ES-I3 (cell line): ENCODE measurements around the gene PCDH9.

Experiments
- H3K36me3 ChIP-seq: 2 replicates; pipeline ENCODE4 v1.6.1; 2013; ENCODE audit warnings: mild to moderate bottlenecking, low read length, control low read depth, moderate library complexity; ENCODE audit not compliant: insufficient read depth
- H3K4me1 ChIP-seq: 2 replicates; pipeline ENCODE4 v1.6.1; 2013; ENCODE audit warnings: mild to moderate bottlenecking, control low read depth, low read length; ENCODE audit not compliant: insufficient read depth
- H3K9ac ChIP-seq: 2 replicates; pipeline ENCODE4 v1.6.1; 2013; ENCODE audit warnings: low read depth, mild to moderate bottlenecking, low read length, moderate library complexity
- H3K9me3 ChIP-seq: 2 replicates; pipeline ENCODE4 v1.6.1; 2013; ENCODE audit warnings: mild to moderate bottlenecking, low read length, moderate library complexity; ENCODE audit not compliant: control insufficient read depth, insufficient read depth

The PCDH9 gene

DNA sequence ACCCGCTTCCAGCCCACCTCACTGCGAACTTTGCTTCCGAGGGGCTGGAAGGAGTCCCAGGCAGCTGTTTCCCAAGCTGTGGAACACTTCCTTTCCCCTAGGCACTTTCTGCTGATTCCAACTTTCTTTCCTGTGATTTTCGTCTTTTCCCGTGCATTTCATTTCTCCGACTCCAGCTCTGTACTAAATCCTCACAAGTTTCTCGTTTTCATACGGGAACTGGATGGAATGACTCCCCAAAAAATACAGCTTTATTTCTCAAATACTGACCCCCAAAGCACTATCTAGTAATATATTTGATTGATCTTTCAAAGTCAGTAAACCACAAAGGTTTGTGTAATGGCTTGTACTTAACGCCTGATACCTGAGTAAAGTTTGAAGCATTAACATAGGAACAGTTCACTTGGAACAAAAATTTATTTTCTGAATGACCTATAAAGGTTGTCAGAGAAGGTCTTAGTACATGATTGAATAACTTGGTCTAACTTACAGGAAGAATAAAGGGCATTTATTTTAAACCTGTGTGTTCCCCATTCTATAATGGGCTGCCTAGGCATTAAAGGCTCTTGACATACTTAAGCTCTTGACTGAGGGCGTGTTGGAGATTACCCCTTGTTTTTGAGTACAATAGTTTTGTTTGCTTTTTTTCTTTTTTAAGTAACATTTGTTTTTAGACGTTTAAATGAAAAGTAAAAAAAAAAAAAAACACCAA is 1.3 kb upstream of the PCDH9 start:
- H3K9me3 ChIP-seq, result no peaks in the 10 kb centered on the region
- H3K36me3 ChIP-seq, result no peaks in the 10 kb centered on the region
- peak overlapping the region; percentile 98 for H3K9ac ChIP-seq
- H3K4me1 ChIP-seq, result peaks cover 6% of the 10 kb centered on the region; the same call in 1 of the 2 replicates

DNA sequence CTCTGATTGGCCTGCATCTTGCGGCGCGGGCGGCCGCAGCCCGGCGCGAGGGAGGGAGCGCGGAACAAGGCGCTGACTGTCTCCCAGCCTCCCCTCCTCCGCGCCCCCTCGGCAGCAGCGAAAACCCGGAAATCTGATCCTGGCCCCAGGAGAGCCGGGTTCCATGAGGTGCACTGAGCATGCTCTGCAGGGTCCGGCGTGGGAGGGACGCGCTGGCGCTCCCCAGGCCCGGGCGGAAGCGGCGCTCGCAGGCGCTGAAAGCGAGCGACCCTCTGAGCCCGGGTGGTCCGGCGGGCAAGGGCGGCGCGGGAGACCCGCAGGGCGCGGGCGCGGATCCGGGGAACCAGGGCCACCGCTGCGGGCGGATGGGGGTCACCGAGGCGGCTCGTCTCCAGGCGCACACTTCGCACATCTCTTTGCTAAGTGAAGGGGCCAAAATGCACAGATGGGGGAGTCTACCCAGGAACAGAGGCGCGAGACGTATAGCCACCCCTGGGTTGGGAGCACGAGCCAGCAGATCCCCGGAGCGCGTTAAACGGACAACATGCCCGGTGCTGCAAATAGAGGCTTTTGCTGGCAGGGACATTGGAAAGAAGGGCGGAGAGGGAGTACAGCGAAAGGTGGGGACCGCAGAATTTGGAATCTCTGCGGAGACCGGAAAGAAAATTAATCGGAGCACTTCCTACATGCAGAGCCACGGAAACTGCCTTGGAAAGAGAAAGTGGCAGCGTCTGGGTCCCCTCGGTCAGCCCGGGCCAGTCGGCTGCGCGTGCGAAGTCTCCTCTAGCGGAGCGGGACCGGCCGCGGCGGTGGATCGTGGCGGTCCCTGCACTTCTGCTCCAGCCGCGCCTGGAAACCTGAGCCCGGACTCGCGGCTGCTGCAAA is 510 bp upstream of the PCDH9 start:
- H3K4me1 ChIP-seq, result peaks cover 6% of the 10 kb centered on the region; the same call in 1 of the 2 replicates
- H3K9ac ChIP-seq, result peak overlapping the region; percentile 98
- no peaks in the 10 kb centered on the region for H3K36me3 ChIP-seq
- H3K9me3 ChIP-seq, result no peaks in the 10 kb centered on the region

DNA sequence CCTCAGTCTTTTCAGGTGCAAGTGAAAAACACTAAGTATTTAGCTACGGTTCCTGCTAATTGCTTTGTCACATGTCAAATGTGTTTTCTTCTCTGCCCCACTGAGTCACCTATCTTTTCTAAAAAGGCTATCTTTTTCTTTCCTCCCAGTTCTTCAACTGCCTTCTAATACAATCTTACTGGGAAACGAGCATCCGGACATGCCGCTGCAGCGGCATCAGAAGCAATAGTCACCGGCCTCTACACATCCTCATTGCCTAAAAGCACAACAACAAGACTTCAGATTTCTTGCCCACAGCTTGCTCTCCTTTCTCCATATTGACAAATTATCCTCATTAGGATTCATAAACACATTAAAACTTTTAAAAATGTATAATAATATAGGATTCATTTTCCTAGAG is 1.2 kb downstream of the PCDH9 start:
- H3K4me1 ChIP-seq, result peaks cover 3% of the 10 kb centered on the region; the same call in 1 of the 2 replicates
- H3K36me3 ChIP-seq, result no peaks in the 10 kb centered on the region
- H3K9me3 ChIP-seq, result no peaks in the 10 kb centered on the region
- H3K9ac ChIP-seq, result peak overlapping the region; percentile 65; the same call in 1 of the 2 replicates

DNA sequence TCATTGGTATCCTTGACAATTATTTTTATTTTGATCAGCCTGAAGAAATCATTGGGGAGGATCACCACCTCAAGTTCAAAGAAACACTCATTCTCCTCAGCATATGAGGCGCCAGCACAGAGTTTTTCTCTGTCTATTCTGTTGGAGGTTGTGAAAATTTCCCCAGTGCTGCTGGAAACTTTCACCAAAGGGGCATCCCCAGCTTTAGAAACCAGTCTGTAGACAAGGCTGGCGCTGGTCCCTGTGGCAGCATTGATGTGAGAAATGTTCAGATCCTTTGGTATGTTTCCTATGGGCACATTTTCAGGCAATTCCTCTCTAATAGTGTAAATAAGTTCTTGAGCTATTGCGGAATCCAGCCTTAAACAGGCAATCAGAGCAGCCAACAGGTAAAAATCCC is 2.1 kb downstream of the PCDH9 start:
- H3K9ac ChIP-seq, result peak overlapping the region; percentile 65; the same call in 1 of the 2 replicates
- peaks cover 3% of the 10 kb centered on the region; the same call in 1 of the 2 replicates for H3K4me1 ChIP-seq
- no peaks in the 10 kb centered on the region for H3K36me3 ChIP-seq
- H3K9me3 ChIP-seq, result no peaks in the 10 kb centered on the region

DNA sequence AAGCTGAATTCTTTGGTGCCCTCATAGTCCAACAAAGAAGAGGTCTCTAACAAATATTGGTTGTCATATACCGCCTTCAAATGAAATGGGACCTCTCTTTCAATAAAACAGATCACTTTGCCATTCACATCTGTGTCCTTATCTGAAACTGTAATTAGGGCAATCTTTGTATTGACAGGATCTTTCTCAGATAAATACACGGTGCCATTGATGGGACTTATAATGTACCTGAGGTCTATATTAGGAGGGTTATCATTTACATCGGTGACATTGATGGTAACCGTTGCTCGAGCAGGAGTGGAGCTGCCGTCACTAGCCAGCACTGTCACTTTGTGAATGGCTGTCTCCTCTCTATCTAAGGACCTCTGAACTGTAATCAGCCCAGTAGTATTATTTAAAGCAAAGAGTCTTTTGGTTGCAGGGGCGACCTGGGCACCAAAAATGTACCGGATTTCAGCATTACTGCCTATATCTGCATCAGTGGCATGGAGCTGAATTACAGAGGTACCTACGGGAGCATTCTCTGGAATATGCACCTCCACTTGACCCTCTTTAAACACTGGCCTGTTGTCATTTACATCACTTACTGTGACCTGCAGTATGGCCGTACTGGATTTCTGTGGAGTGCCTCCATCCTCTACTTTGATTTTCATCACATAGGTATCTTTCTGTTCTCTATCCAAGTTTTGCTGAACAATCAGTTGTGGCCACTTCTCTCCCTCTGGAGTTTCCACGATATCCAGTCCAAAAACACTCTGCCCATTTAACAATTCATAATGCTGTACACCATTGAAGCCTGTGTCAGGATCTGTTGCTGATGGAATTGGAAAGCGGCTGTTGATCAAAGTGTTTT is 2.8 kb downstream of the PCDH9 start:
- Histone ChIP-seq H3K9ac (no peak overlapping the region), H3K9me3 (no peaks in the 10 kb centered on the region), H3K4me1 (peaks cover 3% of the 10 kb centered on the region; the same call in 1 of the 2 replicates), H3K36me3 (no peaks in the 10 kb centered on the region)

DNA sequence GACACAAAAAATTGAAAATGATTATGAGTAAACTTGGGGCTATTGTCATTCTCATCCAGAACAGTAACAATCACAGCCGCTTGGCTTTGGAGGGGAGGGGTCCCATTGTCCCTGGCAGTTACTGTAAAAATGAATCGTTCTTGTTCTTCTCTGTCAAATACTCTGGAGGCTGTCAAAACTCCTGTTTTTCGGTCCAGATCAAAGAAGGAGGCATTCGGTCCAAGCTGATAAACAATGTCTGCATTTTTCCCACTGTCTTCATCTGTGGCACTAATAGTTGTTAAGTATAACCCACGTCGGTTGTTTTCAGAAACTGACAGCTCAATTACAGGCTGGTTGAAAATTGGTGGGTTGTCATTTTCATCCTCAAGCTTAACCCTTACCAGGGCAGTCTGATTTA is 3.4 kb downstream of the PCDH9 start:
- H3K4me1 ChIP-seq, result 0 out of 2 replicates have a peak, but pooled peaks cover 3% of the 10 kb centered on the region

DNA sequence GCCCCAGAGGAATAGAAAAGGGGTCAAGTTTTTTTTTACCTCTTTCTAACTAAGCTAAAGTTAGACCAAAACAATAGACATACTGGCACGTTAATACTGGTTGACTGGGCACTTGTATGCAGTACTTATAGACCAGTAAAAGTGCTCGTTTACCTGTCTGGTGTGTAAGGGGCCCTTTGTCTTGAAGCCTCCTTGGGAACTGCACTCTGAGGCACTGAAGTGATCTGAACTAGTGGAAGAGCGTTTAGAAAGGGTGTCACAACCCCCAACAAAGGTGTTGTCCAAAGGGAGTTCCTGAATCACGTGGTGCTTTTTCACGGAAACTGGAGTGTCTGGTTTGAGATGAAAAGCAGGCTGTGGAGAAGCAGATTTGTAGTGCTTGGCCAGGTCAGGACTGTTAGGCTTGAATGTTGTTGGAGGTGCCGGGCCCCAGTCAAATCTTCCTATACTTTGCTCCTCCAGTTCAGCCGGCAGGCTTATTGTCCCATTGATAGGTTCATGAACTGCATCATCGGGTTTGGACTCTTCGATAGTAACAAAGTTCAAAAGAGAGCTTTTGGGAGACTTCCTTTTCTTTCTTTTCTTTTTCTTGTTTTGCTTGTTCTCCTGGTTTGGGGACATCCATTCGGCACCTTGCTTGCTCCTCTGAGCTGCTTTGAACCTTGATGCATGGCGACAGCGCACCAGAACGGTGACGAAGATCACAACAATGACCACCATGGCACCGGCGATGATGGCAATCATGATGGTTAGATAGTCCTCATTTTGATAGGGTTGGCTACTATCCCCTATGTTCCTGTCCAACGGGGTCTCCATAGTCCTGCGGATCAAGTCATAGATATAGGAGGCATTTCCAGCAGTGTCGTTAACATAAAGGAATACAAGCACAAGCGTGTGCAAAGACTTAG is 4.6 kb downstream of the PCDH9 start:
- Histone ChIP-seq H3K36me3 (no peaks in the 10 kb centered on the region), H3K9me3 (no peaks in the 10 kb centered on the region), H3K4me1 (0 out of 2 replicates have a peak, but pooled peaks cover 3% of the 10 kb centered on the region), H3K9ac (no peak overlapping the region)

More for the DNA sequence above, 3.4 kb downstream of the PCDH9 start:
- Histone ChIP-seq H3K9me3 (no peaks in the 10 kb centered on the region), H3K9ac (no peak overlapping the region), H3K36me3 (no peaks in the 10 kb centered on the region)

DNA sequence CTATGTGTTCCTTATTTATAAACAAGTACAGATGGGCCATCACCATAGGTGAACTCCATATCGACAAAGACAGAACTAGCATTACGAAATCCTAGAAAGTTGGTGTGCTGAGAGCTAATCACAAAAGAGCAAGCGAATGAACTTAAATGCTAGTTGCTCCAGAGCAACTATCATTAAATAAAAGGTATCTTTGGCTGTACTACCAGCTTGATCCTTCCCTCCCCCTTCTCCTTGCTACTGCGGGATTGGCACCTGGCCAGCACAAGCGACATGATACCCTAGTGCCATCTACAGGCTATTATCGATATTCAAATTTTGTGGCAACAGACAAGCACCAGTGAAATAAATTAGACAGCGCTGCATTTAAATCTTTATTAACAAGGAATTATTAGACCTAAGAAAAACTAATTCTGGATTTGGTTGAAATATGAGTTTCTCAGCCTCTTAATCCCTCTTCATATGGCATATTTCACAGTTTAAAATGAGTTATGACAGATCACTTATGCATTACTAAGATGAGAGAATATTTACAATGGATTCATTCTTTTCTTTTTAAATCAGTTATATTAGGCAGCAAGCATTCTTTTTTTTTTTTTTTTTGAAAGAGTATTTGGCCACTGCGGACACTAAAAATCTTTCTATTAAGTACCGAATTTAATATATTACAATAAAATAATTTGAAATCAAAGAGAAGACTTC is 5.8 kb downstream of the PCDH9 start:
- 0 out of 2 replicates have a peak, but pooled peaks cover 3% of the 10 kb centered on the region for H3K4me1 ChIP-seq
- no peaks in the 10 kb centered on the region for H3K36me3 ChIP-seq
- no peak overlapping the region; the same call in 1 of the 2 replicates for H3K9ac ChIP-seq
- H3K9me3 ChIP-seq, result no peaks in the 10 kb centered on the region

DNA sequence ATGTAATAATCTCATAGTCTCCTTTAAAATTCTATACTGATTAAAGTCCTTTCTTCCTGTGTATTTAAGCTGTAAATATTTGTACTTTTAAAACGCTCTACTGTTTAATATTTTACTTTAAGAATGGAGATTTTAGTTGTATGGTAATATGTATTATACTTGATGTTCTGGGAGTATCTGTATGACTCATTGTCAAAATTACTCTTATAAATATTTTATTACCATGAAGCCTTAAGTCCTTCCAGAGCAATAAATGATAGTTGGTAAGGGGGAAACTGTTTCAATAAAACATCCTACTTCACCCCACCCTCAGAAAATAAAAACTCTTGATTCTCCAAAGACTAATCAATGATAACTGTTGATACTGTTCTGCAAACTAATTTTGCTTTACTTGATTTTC is 6.4 kb downstream of the PCDH9 start:
- H3K9ac ChIP-seq, result no peak overlapping the region; the same call in 1 of the 2 replicates
- no peaks in the 10 kb centered on the region for H3K36me3 ChIP-seq
- no peaks in the 10 kb centered on the region for H3K9me3 ChIP-seq
- 0 out of 2 replicates have a peak, but pooled peaks cover 3% of the 10 kb centered on the region for H3K4me1 ChIP-seq

DNA sequence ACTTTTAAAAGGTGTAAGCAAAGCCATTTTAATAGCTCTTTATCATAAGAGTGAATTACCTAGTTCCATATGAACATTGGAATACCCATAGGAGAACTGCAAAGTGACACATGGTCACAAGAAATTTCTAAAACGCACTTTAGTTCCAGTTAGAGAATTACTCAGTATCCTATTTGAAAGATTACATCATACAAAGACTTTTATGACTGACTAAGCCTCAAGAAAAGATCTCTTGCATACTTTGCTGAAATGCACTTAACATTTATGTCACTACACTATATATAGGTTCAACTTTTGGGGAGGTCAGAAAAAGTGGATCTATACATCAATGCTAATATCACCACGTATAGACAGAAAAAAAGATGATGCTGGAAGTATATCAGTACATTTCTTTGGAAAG is 7.1 kb downstream of the PCDH9 start:
- no peaks in the 10 kb centered on the region for H3K36me3 ChIP-seq
- H3K9me3 ChIP-seq, result no peaks in the 10 kb centered on the region
- no peak overlapping the region for H3K9ac ChIP-seq
- 0 out of 2 replicates have a peak, but pooled peaks cover 3% of the 10 kb centered on the region for H3K4me1 ChIP-seq

DNA sequence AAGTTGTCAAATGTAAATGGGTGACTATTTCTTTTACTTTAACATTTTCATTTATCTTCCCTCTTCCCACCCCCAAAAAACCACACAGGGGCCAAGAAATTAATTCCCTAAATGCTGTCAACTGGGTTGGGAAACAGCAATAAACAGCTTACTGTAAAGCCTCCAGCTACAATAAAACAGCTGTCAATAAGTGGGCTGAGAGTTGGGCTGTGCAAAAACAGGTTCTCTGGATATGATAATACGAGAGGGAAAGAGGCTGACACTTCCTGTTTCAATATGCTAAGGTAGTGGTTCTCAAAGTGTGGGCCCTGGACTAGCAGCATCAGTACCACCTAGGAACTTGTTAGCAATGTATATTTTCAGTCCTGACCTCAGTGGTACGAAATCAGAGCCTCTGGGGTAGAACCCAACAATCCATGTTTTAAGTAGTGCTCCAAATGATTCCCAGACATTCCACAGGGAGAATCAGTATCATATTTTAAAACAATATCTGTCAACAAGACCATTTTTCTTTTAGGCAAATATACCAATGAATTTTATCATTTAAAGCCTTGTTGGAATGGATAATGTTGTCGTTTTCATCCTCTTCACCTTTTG is 8.4 kb downstream of the PCDH9 start:
- Histone ChIP-seq H3K4me1 (0 out of 2 replicates have a peak, but pooled peaks cover 3% of the 10 kb centered on the region), H3K9me3 (no peaks in the 10 kb centered on the region), H3K36me3 (no peaks in the 10 kb centered on the region), H3K9ac (no peak overlapping the region)

DNA sequence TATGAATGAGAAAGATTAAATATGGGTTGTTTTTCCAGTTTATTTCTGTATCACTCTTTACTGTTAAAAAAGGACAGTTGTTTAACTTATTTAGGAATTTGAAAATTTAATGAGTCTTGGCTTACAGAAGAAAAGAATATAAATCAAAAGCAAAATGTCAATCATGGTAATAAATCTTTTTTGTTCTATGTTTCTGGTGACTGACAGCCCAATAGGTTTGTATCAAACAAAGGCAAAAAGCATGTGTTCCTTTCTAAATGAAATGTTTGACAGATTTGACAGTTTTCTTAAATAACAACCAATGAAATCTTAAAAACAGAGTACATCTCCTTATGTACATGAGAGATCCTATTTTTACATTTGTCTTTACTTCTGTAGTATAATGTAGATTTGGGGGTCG is 11.0 kb downstream of the PCDH9 start:
- H3K9me3 ChIP-seq, result no peaks in the 10 kb centered on the region
- no peak overlapping the region for H3K9ac ChIP-seq
- no peaks in the 10 kb centered on the region for H3K36me3 ChIP-seq
- 0 out of 2 replicates have a peak, but pooled peaks cover 3% of the 10 kb centered on the region for H3K4me1 ChIP-seq
